ENCODE measurements around the gene DIS3.
A peak's percentile ranks its signal among the peaks of the same experiment; 100 is the strongest.
"Not testable (repeated sequence)": the region's sequence is repeated elsewhere in the genome, so short reads cannot be mapped to it uniquely, and the experiment has no call there.

The DIS3 gene

GRCh38 chr13:72737033-72737432, 44.7 kb downstream of the DIS3 start:
- DNase-seq = no peak

GRCh38 chr13:72728290-72728605, 53.5 kb downstream of the DIS3 start:
- DNase-seq = no peak

- DNase-seq = peak; percentile 94 to 96
These were observed 54.0 kb downstream of the DIS3 start, which contains the start of the genes BORA and MZT1 for GRCh38 chr13:72727417-72728289. Gene BORA, plus strand, starts transcription at chr13:72727923. Its CDS starts 1,018 bp downstream, at chr13:72728941. Gene MZT1, minus strand, starts transcription at chr13:72727629. Its CDS starts 27 bp downstream, at chr13:72727602.

GRCh38 chr13:72726726-72727416, 54.8 kb downstream of the DIS3 start:
- DNase-seq = peak; percentile 13 to 33

GRCh38 chr13:72726185-72726584, 55.5 kb downstream of the DIS3 start:
- not testable (repeated sequence) for DNase-seq

GRCh38 chr13:72716776-72717175, 64.9 kb downstream of the DIS3 start:
- DNase-seq = no peak

All from CD4-positive, alpha-beta T cell treated with Interferon alpha-2 for 1 hour (primary cell).